Inferior parietal cortex (tissue), 1 donor: ENCODE measurements around the gene RGS6.

Source experiments
- DNase-seq: peaks from one replicate; pipeline ENCODE4 v3.0.0-alpha.2; 2016; ENCODE audit errors: extremely low spot score

Gene RGS6

GRCh38 chr14:72243309-72244293 lies 311.4 kb downstream of the RGS6 start:
- DNase-seq: peak; percentile 5

GRCh38 chr14:72247896-72248465 lies 315.8 kb downstream of the RGS6 start:
- DNase-seq: no peak

- DNase-seq: no peak
These were observed 321.3 kb downstream of the RGS6 start for GRCh38 chr14:72253503-72253902.

- DNase-seq: no peak
These were observed 322.1 kb downstream of the RGS6 start for GRCh38 chr14:72254202-72254936.

GRCh38 chr14:72254937-72255472 lies 322.8 kb downstream of the RGS6 start:
- DNase-seq: no peak

- no peak for DNase-seq
These were observed 323.8 kb downstream of the RGS6 start for GRCh38 chr14:72256055-72256454.

GRCh38 chr14:72261068-72261467 lies 328.8 kb downstream of the RGS6 start:
- DNase-seq: no peak

- no peak for DNase-seq
These were observed 330.5 kb downstream of the RGS6 start for GRCh38 chr14:72262771-72263170.

GRCh38 chr14:72264716-72265115 lies 332.5 kb downstream of the RGS6 start:
- DNase-seq: no peak

- DNase-seq: peak; percentile 27
These were observed 338.0 kb downstream of the RGS6 start for GRCh38 chr14:72270147-72270727.

- DNase-seq: no peak
These were observed 338.5 kb downstream of the RGS6 start for GRCh38 chr14:72270749-72271148.

- DNase-seq: no peak
These were observed 343.0 kb downstream of the RGS6 start for GRCh38 chr14:72275242-72275641.

- no peak for DNase-seq
These were observed 346.1 kb downstream of the RGS6 start for GRCh38 chr14:72278316-72278715.

GRCh38 chr14:72284176-72284575 lies 351.9 kb downstream of the RGS6 start:
- DNase-seq: no peak

GRCh38 chr14:72290241-72290640 lies 358.0 kb downstream of the RGS6 start:
- DNase-seq: no peak

- DNase-seq: peak; percentile 84
These were observed 359.9 kb downstream of the RGS6 start for GRCh38 chr14:72291908-72292688.

- DNase-seq: no peak
These were observed 360.4 kb downstream of the RGS6 start for GRCh38 chr14:72292689-72293024.

GRCh38 chr14:72301352-72301751 lies 369.1 kb downstream of the RGS6 start:
- no peak for DNase-seq

GRCh38 chr14:72303930-72304329 lies 371.7 kb downstream of the RGS6 start:
- no peak for DNase-seq

- DNase-seq: no peak
These were observed 373.3 kb downstream of the RGS6 start for GRCh38 chr14:72305561-72305960.

- no peak for DNase-seq
These were observed 376.8 kb downstream of the RGS6 start for GRCh38 chr14:72308967-72309485.
